Measurements from ENCODE around the gene EEF1E1.
A peak's percentile ranks its signal among the peaks of the same experiment; 100 is the strongest.

Gene EEF1E1

GRCh38 chr6:8102122-8102958, at the start of gene EEF1E1:
EEF1E1 (minus strand) TSS chr6:8102548; CDS start chr6:8102521, 27 bp downstream.
- Histone ChIP-seq H3K4me3 (ENCODE audit: low read length) (peak within 1 kb of the TSS; percentile 97), H3K36me3 (ENCODE audit: control insufficient read depth, insufficient read depth, low read length) (no peaks in the 10 kb centered on the region), H3K27me3 (ENCODE audit: control insufficient read depth, insufficient read depth, low read length) (no peaks in the 10 kb centered on the region), H3K9me3 (ENCODE audit: control insufficient read depth, insufficient read depth, low read length) (no peaks in the 10 kb centered on the region), H3K27ac (ENCODE audit: low read length) (no peak within 1 kb of the TSS), H3K4me1 (ENCODE audit: control insufficient read depth, insufficient read depth, low read length) (no peaks in the 10 kb centered on the region)
- WGBS (ENCODE audit: insufficient coverage, insufficient read length): no CpG with 5 or more reads among the region's 43 CpGs
- DNase-seq (ENCODE audit: low read depth, low spot score): peak; percentile 85

GRCh38 chr6:8149350-8149749, 47.0 kb upstream of the EEF1E1 start:
- H3K27me3 ChIP-seq (ENCODE audit: control insufficient read depth, insufficient read depth, low read length): no peaks in the 10 kb centered on the region
- H3K4me3 ChIP-seq (ENCODE audit: low read length): no peak overlapping the region
- no peaks in the 10 kb centered on the region; the same call in 1 of the 2 replicates for H3K4me1 ChIP-seq (ENCODE audit: control insufficient read depth, insufficient read depth, low read length)
- no peak for DNase-seq (ENCODE audit: low read depth, low spot score)
- no peaks in the 10 kb centered on the region for H3K9me3 ChIP-seq (ENCODE audit: control insufficient read depth, insufficient read depth, low read length)
- WGBS (ENCODE audit: insufficient coverage, insufficient read length): no CpG with 5 or more reads among the region's 1 CpG
- H3K36me3 ChIP-seq (ENCODE audit: control insufficient read depth, insufficient read depth, low read length): no peaks in the 10 kb centered on the region
- H3K27ac ChIP-seq (ENCODE audit: low read length): no peak overlapping the region

GRCh38 chr6:8143945-8144344, 41.6 kb upstream of the EEF1E1 start:
- no peaks in the 10 kb centered on the region for H3K4me1 ChIP-seq (ENCODE audit: control insufficient read depth, insufficient read depth, low read length)
- WGBS (ENCODE audit: insufficient coverage, insufficient read length): no CpG with 5 or more reads among the region's 2 CpGs
- H3K27ac ChIP-seq (ENCODE audit: low read length): no peak overlapping the region
- H3K9me3 ChIP-seq (ENCODE audit: control insufficient read depth, insufficient read depth, low read length): no peaks in the 10 kb centered on the region
- H3K36me3 ChIP-seq (ENCODE audit: control insufficient read depth, insufficient read depth, low read length): no peaks in the 10 kb centered on the region
- no peak for DNase-seq (ENCODE audit: low read depth, low spot score)
- H3K27me3 ChIP-seq (ENCODE audit: control insufficient read depth, insufficient read depth, low read length): no peaks in the 10 kb centered on the region
- H3K4me3 ChIP-seq (ENCODE audit: low read length): no peak overlapping the region

- no peaks in the 10 kb centered on the region for H3K36me3 ChIP-seq (ENCODE audit: control insufficient read depth, insufficient read depth, low read length)
Measured at GRCh38 chr6:8139451-8139850, 37.1 kb upstream of the EEF1E1 start.

GRCh38 chr6:8137529-8137939, 35.2 kb upstream of the EEF1E1 start:
- no peaks in the 10 kb centered on the region for H3K4me1 ChIP-seq (ENCODE audit: control insufficient read depth, insufficient read depth, low read length)
- no peak for DNase-seq (ENCODE audit: low read depth, low spot score)
- H3K9me3 ChIP-seq (ENCODE audit: control insufficient read depth, insufficient read depth, low read length): no peaks in the 10 kb centered on the region
- H3K4me3 ChIP-seq (ENCODE audit: low read length): no peak overlapping the region
- WGBS (ENCODE audit: insufficient coverage, insufficient read length): no CpG with 5 or more reads among the region's 6 CpGs
- H3K36me3 ChIP-seq (ENCODE audit: control insufficient read depth, insufficient read depth, low read length): no peaks in the 10 kb centered on the region
- H3K27me3 ChIP-seq (ENCODE audit: control insufficient read depth, insufficient read depth, low read length): no peaks in the 10 kb centered on the region
- H3K27ac ChIP-seq (ENCODE audit: low read length): no peak overlapping the region

More at GRCh38 chr6:8139451-8139850, 37.1 kb upstream of the EEF1E1 start:
- Histone ChIP-seq H3K4me3 (ENCODE audit: low read length) (no peak overlapping the region), H3K9me3 (ENCODE audit: control insufficient read depth, insufficient read depth, low read length) (no peaks in the 10 kb centered on the region), H3K27ac (ENCODE audit: low read length) (no peak overlapping the region), H3K27me3 (ENCODE audit: control insufficient read depth, insufficient read depth, low read length) (no peaks in the 10 kb centered on the region), H3K4me1 (ENCODE audit: control insufficient read depth, insufficient read depth, low read length) (no peaks in the 10 kb centered on the region)
- no peak for DNase-seq (ENCODE audit: low read depth, low spot score)
- WGBS (ENCODE audit: insufficient coverage, insufficient read length): no CpG with 5 or more reads among the region's 7 CpGs

- Histone ChIP-seq H3K27ac (ENCODE audit: low read length) (no peak overlapping the region), H3K36me3 (ENCODE audit: control insufficient read depth, insufficient read depth, low read length) (no peaks in the 10 kb centered on the region), H3K4me3 (ENCODE audit: low read length) (no peak overlapping the region), H3K27me3 (ENCODE audit: control insufficient read depth, insufficient read depth, low read length) (no peaks in the 10 kb centered on the region), H3K4me1 (ENCODE audit: control insufficient read depth, insufficient read depth, low read length) (no peaks in the 10 kb centered on the region), H3K9me3 (ENCODE audit: control insufficient read depth, insufficient read depth, low read length) (no peaks in the 10 kb centered on the region)
- no peak for DNase-seq (ENCODE audit: low read depth, low spot score)
- WGBS (ENCODE audit: insufficient coverage, insufficient read length): no CpG with 5 or more reads among the region's 3 CpGs
Measured at GRCh38 chr6:8135276-8135675, 32.9 kb upstream of the EEF1E1 start.

- no peak for DNase-seq (ENCODE audit: low read depth, low spot score)
- H3K36me3 ChIP-seq (ENCODE audit: control insufficient read depth, insufficient read depth, low read length): no peaks in the 10 kb centered on the region
- H3K4me1 ChIP-seq (ENCODE audit: control insufficient read depth, insufficient read depth, low read length): no peaks in the 10 kb centered on the region
- H3K27ac ChIP-seq (ENCODE audit: low read length): no peak overlapping the region
- no peak overlapping the region for H3K4me3 ChIP-seq (ENCODE audit: low read length)
- no peaks in the 10 kb centered on the region for H3K9me3 ChIP-seq (ENCODE audit: control insufficient read depth, insufficient read depth, low read length)
- no peaks in the 10 kb centered on the region for H3K27me3 ChIP-seq (ENCODE audit: control insufficient read depth, insufficient read depth, low read length)
- no CpG with 5 or more reads among the region's 6 CpGs for WGBS (ENCODE audit: insufficient coverage, insufficient read length)
Measured at GRCh38 chr6:8132130-8132529, 29.8 kb upstream of the EEF1E1 start.

GRCh38 chr6:8131265-8131897, 29.0 kb upstream of the EEF1E1 start:
- Histone ChIP-seq H3K27ac (ENCODE audit: low read length) (no peak overlapping the region), H3K27me3 (ENCODE audit: control insufficient read depth, insufficient read depth, low read length) (no peaks in the 10 kb centered on the region), H3K9me3 (ENCODE audit: control insufficient read depth, insufficient read depth, low read length) (no peaks in the 10 kb centered on the region), H3K4me1 (ENCODE audit: control insufficient read depth, insufficient read depth, low read length) (no peaks in the 10 kb centered on the region), H3K4me3 (ENCODE audit: low read length) (no peak overlapping the region), H3K36me3 (ENCODE audit: control insufficient read depth, insufficient read depth, low read length) (no peaks in the 10 kb centered on the region)
- no CpG with 5 or more reads among the region's 13 CpGs for WGBS (ENCODE audit: insufficient coverage, insufficient read length)
- peak; percentile 66 for DNase-seq (ENCODE audit: low read depth, low spot score)

- Histone ChIP-seq H3K9me3 (ENCODE audit: control insufficient read depth, insufficient read depth, low read length) (no peaks in the 10 kb centered on the region), H3K27ac (ENCODE audit: low read length) (no peak overlapping the region), H3K36me3 (ENCODE audit: control insufficient read depth, insufficient read depth, low read length) (no peaks in the 10 kb centered on the region), H3K4me3 (ENCODE audit: low read length) (no peak overlapping the region), H3K4me1 (ENCODE audit: control insufficient read depth, insufficient read depth, low read length) (no peaks in the 10 kb centered on the region), H3K27me3 (ENCODE audit: control insufficient read depth, insufficient read depth, low read length) (no peaks in the 10 kb centered on the region)
- WGBS (ENCODE audit: insufficient coverage, insufficient read length): 100% methylated on average over 1 of the region's 5 CpGs
- DNase-seq (ENCODE audit: low read depth, low spot score): no peak
Measured at GRCh38 chr6:8130399-8130798, 28.1 kb upstream of the EEF1E1 start.

- no CpG with 5 or more reads among the region's 5 CpGs for WGBS (ENCODE audit: insufficient coverage, insufficient read length)
- Histone ChIP-seq H3K27me3 (ENCODE audit: control insufficient read depth, insufficient read depth, low read length) (no peaks in the 10 kb centered on the region), H3K4me3 (ENCODE audit: low read length) (no peak overlapping the region), H3K9me3 (ENCODE audit: control insufficient read depth, insufficient read depth, low read length) (no peaks in the 10 kb centered on the region), H3K27ac (ENCODE audit: low read length) (no peak overlapping the region), H3K36me3 (ENCODE audit: control insufficient read depth, insufficient read depth, low read length) (no peaks in the 10 kb centered on the region), H3K4me1 (ENCODE audit: control insufficient read depth, insufficient read depth, low read length) (no peaks in the 10 kb centered on the region)
- no peak for DNase-seq (ENCODE audit: low read depth, low spot score)
Measured at GRCh38 chr6:8123236-8123635, 20.9 kb upstream of the EEF1E1 start.

Measured in iPS DF 6.9 (cell line).